ENCODE data around the gene CFLAR.

DNA sequence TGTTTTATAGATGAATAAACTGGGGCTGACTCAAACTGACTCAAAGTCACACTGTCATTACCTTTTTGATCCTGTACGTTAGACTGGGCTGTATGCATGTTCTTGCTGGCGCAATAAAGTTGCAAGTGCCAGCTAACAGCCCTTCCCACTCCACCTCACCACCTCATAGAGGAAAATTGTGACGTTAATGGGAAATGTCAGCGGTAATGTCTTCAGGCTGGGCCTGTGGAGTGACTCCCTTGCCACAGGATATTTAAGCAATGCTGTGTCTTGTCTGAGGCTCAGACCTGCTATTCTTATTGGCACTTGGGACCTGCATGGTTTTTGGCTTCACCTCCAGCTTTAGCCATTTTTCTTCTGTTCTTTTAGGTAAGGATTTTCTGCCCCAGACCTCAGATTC, 41.7 kb downstream of the CFLAR start:
- TF ChIP-seq GLIS3 (CRISPR knock-in tag; IDR thresholded peaks at IDR 0.05) = no peak
- TF ChIP-seq, protein P1, sequence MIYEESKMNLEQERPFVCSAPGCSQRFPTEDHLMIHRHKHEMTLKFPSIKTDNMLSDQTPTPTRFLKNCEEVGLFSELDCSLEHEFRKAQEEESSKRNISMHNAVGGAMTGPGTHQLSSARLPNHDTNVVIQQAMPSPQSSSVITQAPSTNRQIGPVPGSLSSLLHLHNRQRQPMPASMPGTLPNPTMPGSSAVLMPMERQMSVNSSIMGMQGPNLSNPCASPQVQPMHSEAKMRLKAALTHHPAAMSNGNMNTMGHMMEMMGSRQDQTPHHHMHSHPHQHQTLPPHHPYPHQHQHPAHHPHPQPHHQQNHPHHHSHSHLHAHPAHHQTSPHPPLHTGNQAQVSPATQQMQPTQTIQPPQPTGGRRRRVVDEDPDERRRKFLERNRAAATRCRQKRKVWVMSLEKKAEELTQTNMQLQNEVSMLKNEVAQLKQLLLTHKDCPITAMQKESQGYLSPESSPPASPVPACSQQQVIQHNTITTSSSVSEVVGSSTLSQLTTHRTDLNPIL (CRISPR knock-in tag; IDR thresholded peaks at IDR 0.05; ENCODE audit: low read depth) = no peak
- TF ChIP-seq, protein P2, sequence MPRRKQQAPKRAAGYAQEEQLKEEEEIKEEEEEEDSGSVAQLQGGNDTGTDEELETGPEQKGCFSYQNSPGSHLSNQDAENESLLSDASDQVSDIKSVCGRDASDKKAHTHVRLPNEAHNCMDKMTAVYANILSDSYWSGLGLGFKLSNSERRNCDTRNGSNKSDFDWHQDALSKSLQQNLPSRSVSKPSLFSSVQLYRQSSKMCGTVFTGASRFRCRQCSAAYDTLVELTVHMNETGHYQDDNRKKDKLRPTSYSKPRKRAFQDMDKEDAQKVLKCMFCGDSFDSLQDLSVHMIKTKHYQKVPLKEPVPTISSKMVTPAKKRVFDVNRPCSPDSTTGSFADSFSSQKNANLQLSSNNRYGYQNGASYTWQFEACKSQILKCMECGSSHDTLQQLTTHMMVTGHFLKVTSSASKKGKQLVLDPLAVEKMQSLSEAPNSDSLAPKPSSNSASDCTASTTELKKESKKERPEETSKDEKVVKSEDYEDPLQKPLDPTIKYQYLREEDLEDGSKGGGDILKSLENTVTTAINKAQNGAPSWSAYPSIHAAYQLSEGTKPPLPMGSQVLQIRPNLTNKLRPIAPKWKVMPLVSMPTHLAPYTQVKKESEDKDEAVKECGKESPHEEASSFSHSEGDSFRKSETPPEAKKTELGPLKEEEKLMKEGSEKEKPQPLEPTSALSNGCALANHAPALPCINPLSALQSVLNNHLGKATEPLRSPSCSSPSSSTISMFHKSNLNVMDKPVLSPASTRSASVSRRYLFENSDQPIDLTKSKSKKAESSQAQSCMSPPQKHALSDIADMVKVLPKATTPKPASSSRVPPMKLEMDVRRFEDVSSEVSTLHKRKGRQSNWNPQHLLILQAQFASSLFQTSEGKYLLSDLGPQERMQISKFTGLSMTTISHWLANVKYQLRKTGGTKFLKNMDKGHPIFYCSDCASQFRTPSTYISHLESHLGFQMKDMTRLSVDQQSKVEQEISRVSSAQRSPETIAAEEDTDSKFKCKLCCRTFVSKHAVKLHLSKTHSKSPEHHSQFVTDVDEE (CRISPR knock-in tag; IDR thresholded peaks at IDR 0.05) = no peak
- no peak for TF ChIP-seq ZNF8 (CRISPR knock-in tag; IDR thresholded peaks at IDR 0.05)
- TF ChIP-seq, protein P3, sequence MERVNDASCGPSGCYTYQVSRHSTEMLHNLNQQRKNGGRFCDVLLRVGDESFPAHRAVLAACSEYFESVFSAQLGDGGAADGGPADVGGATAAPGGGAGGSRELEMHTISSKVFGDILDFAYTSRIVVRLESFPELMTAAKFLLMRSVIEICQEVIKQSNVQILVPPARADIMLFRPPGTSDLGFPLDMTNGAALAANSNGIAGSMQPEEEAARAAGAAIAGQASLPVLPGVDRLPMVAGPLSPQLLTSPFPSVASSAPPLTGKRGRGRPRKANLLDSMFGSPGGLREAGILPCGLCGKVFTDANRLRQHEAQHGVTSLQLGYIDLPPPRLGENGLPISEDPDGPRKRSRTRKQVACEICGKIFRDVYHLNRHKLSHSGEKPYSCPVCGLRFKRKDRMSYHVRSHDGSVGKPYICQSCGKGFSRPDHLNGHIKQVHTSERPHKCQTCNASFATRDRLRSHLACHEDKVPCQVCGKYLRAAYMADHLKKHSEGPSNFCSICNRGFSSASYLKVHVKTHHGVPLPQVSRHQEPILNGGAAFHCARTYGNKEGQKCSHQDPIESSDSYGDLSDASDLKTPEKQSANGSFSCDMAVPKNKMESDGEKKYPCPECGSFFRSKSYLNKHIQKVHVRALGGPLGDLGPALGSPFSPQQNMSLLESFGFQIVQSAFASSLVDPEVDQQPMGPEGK (CRISPR knock-in tag; IDR thresholded peaks at IDR 0.05; ENCODE audit: borderline replicate concordance) = no peak
- TF ChIP-seq TCF4 (CRISPR knock-in tag; IDR thresholded peaks at IDR 0.05; ENCODE audit: borderline replicate concordance) = no peak
